VCaP (cell line): ENCODE results near the gene HMGA1.

Source experiments
- H3K27ac ChIP-seq: fragments of 450-650 bp; 2 replicates; pipeline ENCODE4 v1.5.1; 2017
- CTCF ChIP-seq: fragments of 450-650 bp; conservative IDR thresholded peaks from 2 replicates; pipeline ENCODE4 v1.5.1; 2017; ENCODE audit warnings: mild to moderate bottlenecking, moderate library complexity

HMGA1 gene

GRCh38 chr6:34196833-34197195 is 39.9 kb upstream of the HMGA1 start:
- no peak for TF ChIP-seq CTCF
- H3K27ac ChIP-seq, result peak overlapping the region; percentile 48; the same call in 1 of the 2 replicates

GRCh38 chr6:34200340-34200971 is 36.2 kb upstream of the HMGA1 start:
- no peak for TF ChIP-seq CTCF
- H3K27ac ChIP-seq, result no peak overlapping the region

GRCh38 chr6:34201455-34202107 is 35.1 kb upstream of the HMGA1 start:
- no peak for TF ChIP-seq CTCF
- H3K27ac ChIP-seq, result no peak overlapping the region

GRCh38 chr6:34202329-34203201 is 34.1 kb upstream of the HMGA1 start:
- no peak overlapping the region for H3K27ac ChIP-seq
- TF ChIP-seq CTCF, result no peak

GRCh38 chr6:34204693-34205092 is 32.0 kb upstream of the HMGA1 start:
- no peak for TF ChIP-seq CTCF

GRCh38 chr6:34205466-34205865 is 31.2 kb upstream of the HMGA1 start:
- TF ChIP-seq CTCF, result no peak
- no peak overlapping the region for H3K27ac ChIP-seq

More at GRCh38 chr6:34204693-34205092, 32.0 kb upstream of the HMGA1 start:
- H3K27ac ChIP-seq, result no peak overlapping the region

- H3K27ac ChIP-seq, result no peak overlapping the region
- TF ChIP-seq CTCF, result no peak
Observed at GRCh38 chr6:34205916-34206315, 30.8 kb upstream of the HMGA1 start.
